Spleen (tissue), 11 donors: Measurements from ENCODE around the gene GPAT2. TPM values are rescaled to one million over a fixed set of nuclear protein-coding genes. Genes with fewer than 3 reads are reported as not detected.
"Not testable (repeated sequence)": the region's sequence is repeated elsewhere in the genome, so short reads cannot be mapped to it uniquely, and the experiment has no call there.

Experiments
- DNase-seq: peaks from one replicate; pipeline ENCODE4 v3.0.0-alpha.2; 2020
- H3K27ac ChIP-seq, 8 donors: fragments of 200-600 bp; sonication (generic) in 7 of 8; 1 replicate in 4 of 8; 2 replicates in 4 of 8; pipeline versions ENCODE4 v1.5.0 to v1.8.0; 2016 to 2021; ENCODE audit warnings: inconsistent platforms in 4 of 8, mild to moderate bottlenecking in 4 of 8, moderate library complexity in 1 of 8
- H3K27me3 ChIP-seq, 7 donors: fragments of 200-600 bp; sonication (generic) in 6 of 7; replicated peaks in 1 of 7; 1 replicate in 4 of 7; 2 replicates in 3 of 7; pipeline versions ENCODE4 v1.5.0 to v1.8.0; 2016 to 2021; ENCODE audit warnings: inconsistent platforms in 3 of 7, mild to moderate bottlenecking in 1 of 7
- H3K36me3 ChIP-seq, 6 donors: fragments of 200-600 bp; sonication (generic) in 5 of 6; 1 replicate in 4 of 6; 2 replicates in 2 of 6; pipeline versions ENCODE4 v1.5.0 to v1.8.0; 2016 to 2021; ENCODE audit warnings: inconsistent platforms in 2 of 6
- H3K4me1 ChIP-seq, 6 donors: fragments of 200-600 bp; sonication (generic) in 5 of 6; 1 replicate in 3 of 6; 2 replicates in 3 of 6; pipeline versions ENCODE4 v1.5.0 to v1.8.0; 2016 to 2021; ENCODE audit warnings: inconsistent platforms in 3 of 6
- H3K4me3 ChIP-seq, 8 donors: fragments of 200-600 bp; sonication (generic) in 7 of 8; 1 replicate in 4 of 8; 2 replicates in 4 of 8; pipeline versions ENCODE4 v1.5.0 to v1.8.0; 2016 to 2021; ENCODE audit warnings: inconsistent platforms in 4 of 8, mild to moderate bottlenecking in 4 of 8, moderate library complexity in 2 of 8
- H3K9me3 ChIP-seq, 8 donors: fragments of 200-600 bp; sonication (generic) in 7 of 8; 1 replicate in 4 of 8; 2 replicates in 4 of 8; pipeline versions ENCODE4 v1.5.0 to v1.8.0; 2016 to 2021; ENCODE audit warnings: inconsistent platforms in 4 of 8
- POLR2A ChIP-seq, 3 donors: fragments of 450-650 bp; IDR thresholded peaks; one replicate each; pipeline ENCODE4 v1.5.1; 2017; ENCODE audit warnings: antibody characterized with exemption in 3 of 3, mild to moderate bottlenecking in 1 of 3
- POLR2AphosphoS5 ChIP-seq, 3 donors: sonication (generic); formaldehyde crosslinking; IDR thresholded peaks; one replicate each; pipeline ENCODE4 v1.5.1; 2017; ENCODE audit warnings: antibody characterized with exemption in 3 of 3
- WGBS, 5 donors: extraction: QIAGEN DNeasy Blood & Tissue Kit in 3 of 5; methylation state at CpG; one replicate each; pipeline versions ENCODE4 v1.1.5 to v1.1.7; 2013 to 2018; 5-methylcytosine and 5-hydroxymethylcytosine counted together
- intact Hi-C: fragments of 100-400 bp; cut with DNase I; formaldehyde crosslinking; loops from one replicate; pipeline ENCODE4 v1.15.0; 2023; ENCODE audit warnings: low total_unique reads
- polyA plus RNA-seq, 3 donors: library from polyadenylated mRNA; stranded (reverse); fragments of 200-250 nt; gene quantifications; one replicate each; pipeline ENCODE4 v1.2.1, GENCODE V29; 2013
- total RNA-seq, 7 donors: library from RNA; depleted of rRNA in 3 of 7; stranded (reverse); fragments of >200 nt in 3 of 7; fragmentation: NEBNext Ultra II Directional in 4 of 7; extraction: Animal tissue kit (Norgen Biotek cat#: 25700) in 4 of 7; gene quantifications; one replicate each; pipeline versions ENCODE4 v1.1.0 to v1.2.1, GENCODE V29; 2016 to 2021
- TF ChIP-seq, protein P1 (sequence below), 11 experiments: fragments of 200-600 bp in 7 of 11; fragments of 450-650 bp in 4 of 11; sonication (generic) in 4 of 11; IDR thresholded peaks in 8 of 11; conservative IDR thresholded peaks in 3 of 11; 1 replicate in 7 of 11; 2 replicates in 4 of 11; pipeline versions ENCODE4 v1.4.0 to v1.8.0; 2016 to 2021; ENCODE audit warnings: antibody characterized with exemption in 11 of 11, inconsistent platforms in 4 of 11, mild to moderate bottlenecking in 1 of 11
- donor health status: healthy with polysubstance abuse.
- donor health status: DM: no; HTN: no; CAD: no; lungs with moderate emphysema.
- donor health status: DM: no; HTN: no; CAD: no.
- donor health status: Bipolar disorder and iron deficiency.
- donor health status: healthy.
- donor health status: DM: no; HTN: no; CAD: no.
- donor health status: DM: yes; HTN: yes; CAD: no.

The GPAT2 gene
- total and polyA plus RNA-seq, 10 donors = 3.7 to 12.5 (median 6.6) TPM

DNA sequence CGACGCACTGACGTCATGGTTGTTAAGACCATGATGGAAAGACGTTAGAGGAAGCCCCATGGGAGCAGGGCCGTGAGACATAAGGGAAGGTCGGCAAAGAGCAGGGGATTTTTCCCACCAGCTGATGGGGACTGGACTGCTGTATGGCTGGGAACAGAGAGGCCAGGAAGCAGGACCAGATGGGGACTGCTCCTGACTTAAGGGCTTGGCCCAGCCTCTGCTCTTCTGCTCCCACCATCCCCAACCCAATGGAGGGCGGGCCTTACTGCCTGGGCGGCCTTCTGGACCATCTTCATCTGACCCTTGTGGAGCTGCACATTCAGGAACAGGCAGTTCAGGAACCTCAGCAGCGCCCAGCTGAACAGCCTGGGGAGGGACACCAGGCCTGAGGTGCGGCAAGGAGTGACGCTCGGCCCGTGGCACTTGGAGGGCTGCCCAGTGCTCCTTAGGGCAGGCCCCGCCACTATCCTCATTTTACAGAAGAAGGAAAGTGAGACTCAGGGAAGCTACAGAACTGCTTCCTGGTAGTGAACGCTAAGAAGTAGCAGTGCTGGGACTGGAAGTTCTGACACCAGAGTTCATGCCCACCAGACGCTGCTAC, 6.9 kb downstream of the GPAT2 start:
- H3K36me3 ChIP-seq, H3K9me3 ChIP-seq, H3K4me1 ChIP-seq, H3K27me3 ChIP-seq, H3K4me3 ChIP-seq, intact Hi-C loops, DNase-seq, H3K27ac ChIP-seq: not testable (repeated sequence)
- no CpG with 5 or more reads among the region's 16 CpGs for WGBS, 5 donors

DNA sequence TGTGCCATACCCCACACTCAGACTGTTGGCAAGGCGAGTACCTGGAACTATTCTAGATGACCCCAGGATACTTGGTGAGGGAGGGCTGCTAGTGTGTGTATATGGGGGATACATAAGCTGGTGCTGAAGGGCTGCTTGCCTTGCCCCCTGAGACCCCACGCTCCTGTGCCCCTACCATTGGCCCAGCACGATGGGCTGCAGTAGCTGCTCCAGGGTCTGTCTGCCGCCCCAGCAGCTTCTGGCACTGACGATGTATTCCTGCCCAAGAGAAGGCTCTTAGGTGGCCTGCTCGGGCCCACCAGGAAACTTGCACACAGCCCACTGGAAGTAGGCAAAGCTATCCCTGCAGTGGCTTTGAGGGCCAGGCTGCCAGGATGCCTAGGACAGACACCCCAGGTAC, 9.0 kb downstream of the GPAT2 start:
- H3K9me3 ChIP-seq, H3K4me3 ChIP-seq, intact Hi-C loops, H3K36me3 ChIP-seq, DNase-seq, H3K4me1 ChIP-seq, H3K27me3 ChIP-seq, H3K27ac ChIP-seq: not testable (repeated sequence)
- 86 to 90% (median 89%) methylated on average over 5 to 6 of the region's 6 CpGs; no CpG with 5 or more reads in 1 of the 5 donors for WGBS, 5 donors

DNA sequence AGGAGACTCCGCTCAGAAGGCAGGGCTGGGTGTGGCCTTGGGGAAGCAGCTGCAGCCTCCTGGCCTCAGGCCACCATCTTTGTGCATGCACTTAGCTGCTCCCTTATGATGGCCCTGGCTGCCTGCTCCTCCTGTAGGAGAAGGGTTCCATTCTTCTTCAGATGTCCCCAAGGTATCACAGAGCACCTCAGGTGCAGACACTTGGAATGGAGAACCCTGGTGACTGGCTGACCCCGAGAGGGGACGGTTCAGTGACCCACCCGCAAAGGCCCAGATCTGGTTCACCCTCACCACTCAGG, 9.6 kb downstream of the GPAT2 start:
- TF ChIP-seq, protein P1, sequence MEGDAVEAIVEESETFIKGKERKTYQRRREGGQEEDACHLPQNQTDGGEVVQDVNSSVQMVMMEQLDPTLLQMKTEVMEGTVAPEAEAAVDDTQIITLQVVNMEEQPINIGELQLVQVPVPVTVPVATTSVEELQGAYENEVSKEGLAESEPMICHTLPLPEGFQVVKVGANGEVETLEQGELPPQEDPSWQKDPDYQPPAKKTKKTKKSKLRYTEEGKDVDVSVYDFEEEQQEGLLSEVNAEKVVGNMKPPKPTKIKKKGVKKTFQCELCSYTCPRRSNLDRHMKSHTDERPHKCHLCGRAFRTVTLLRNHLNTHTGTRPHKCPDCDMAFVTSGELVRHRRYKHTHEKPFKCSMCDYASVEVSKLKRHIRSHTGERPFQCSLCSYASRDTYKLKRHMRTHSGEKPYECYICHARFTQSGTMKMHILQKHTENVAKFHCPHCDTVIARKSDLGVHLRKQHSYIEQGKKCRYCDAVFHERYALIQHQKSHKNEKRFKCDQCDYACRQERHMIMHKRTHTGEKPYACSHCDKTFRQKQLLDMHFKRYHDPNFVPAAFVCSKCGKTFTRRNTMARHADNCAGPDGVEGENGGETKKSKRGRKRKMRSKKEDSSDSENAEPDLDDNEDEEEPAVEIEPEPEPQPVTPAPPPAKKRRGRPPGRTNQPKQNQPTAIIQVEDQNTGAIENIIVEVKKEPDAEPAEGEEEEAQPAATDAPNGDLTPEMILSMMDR (IDR thresholded peaks at IDR 0.05 in 8 of 11, conservative IDR thresholded peaks at IDR 0.05 in 3 of 11) = no peak
- WGBS, 5 donors = 83 to 95% (median 93%) methylated on average over 1 to 4 of the region's 4 CpGs
- Histone ChIP-seq H3K27ac (no peak overlapping the region), H3K9me3 (no peaks in the 10 kb centered on the region), H3K4me1 (peaks cover 0 to 8% (median 0%) of the 10 kb centered on the region in 6 donors), H3K36me3 (peaks cover 0 to 4% (median 0%) of the 10 kb centered on the region in 6 donors), H3K4me3 (no peak overlapping the region), H3K27me3 (no peaks in the 10 kb centered on the region)
- intact Hi-C loops = no loop called here
- no peak for DNase-seq

DNA sequence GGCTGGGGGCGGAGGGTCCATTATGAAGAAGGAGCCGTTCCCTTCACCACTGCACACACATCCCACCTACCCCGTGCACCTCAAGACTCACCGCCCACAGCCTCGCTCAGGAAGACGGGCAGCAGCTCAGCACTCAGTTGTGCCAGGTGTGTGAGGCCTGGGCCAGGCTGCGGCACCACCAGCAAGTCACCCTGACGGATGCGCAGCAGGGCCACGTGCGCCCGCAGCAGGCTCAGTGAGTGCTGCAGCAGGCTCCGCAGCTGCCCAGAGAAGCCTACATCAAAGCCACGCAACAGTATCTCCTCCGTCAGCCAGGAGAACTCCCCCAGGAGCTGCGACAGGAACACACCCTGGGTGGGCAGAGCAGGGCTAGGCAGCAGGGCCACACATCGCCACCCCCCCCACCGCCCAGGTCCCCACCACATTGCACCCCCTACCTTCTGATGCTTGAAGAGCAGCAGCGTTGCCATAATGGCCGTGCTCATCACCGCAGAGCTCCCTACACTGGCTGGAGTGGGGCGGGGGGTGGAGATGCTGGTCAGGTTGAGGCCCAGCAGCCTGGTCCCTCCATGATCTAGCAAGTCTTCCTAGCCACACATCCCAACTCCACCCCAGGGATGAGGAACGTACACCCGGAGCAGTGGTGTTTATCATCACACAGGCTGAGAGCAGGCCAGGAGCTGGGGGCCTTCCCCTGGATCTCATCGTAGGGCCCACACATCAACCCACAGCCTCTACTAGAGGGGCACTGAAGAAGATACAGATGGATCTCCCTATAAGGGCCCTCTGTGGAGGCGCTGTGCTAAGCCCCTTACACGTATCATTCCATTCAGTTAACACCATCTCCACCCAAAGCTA, 10.2 kb downstream of the GPAT2 start:
- H3K4me3 ChIP-seq = no peak overlapping the region
- WGBS, 5 donors = 78 to 97% (median 92%) methylated on average over 10 to 27 of the region's 27 CpGs
- H3K27ac ChIP-seq = no peak overlapping the region
- peaks cover 0 to 8% (median 0%) of the 10 kb centered on the region in 6 donors for H3K4me1 ChIP-seq
- no peak for TF ChIP-seq POLR2A (IDR thresholded peaks at IDR 0.05)
- TF ChIP-seq, protein P1 (IDR thresholded peaks at IDR 0.05 in 8 of 11, conservative IDR thresholded peaks at IDR 0.05 in 3 of 11) = no peak
- no peak for TF ChIP-seq POLR2AphosphoS5 (IDR thresholded peaks at IDR 0.05)
- H3K9me3 ChIP-seq = no peaks in the 10 kb centered on the region
- intact Hi-C loops = no loop called here
- no peaks in the 10 kb centered on the region for H3K27me3 ChIP-seq
- H3K36me3 ChIP-seq = peaks cover 0 to 4% (median 0%) of the 10 kb centered on the region in 6 donors
- no peak for DNase-seq

DNA sequence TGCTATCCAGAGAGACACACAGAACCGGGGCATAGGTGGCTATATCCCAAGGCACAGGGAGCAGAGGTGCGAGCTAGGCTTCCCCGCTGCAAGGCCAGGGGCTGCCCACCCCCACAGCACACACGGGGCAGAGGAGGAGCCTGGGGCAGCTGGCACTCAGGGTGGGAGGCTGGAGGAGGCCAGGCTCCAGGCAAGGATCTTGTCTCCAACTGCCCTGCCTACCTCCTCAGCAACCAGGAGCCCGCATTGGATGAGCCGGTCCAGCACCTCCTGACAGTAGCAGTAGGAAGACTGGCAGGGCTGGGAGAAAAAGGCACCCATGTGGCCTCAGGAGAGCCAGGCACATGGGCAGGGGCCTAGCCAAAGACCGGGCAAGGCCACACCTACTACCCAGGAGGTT, 11.0 kb downstream of the GPAT2 start:
- H3K36me3 ChIP-seq, H3K4me1 ChIP-seq, H3K9me3 ChIP-seq, H3K27ac ChIP-seq, intact Hi-C loops, H3K27me3 ChIP-seq, DNase-seq, H3K4me3 ChIP-seq: not testable (repeated sequence)
- WGBS, 5 donors = 60 to 92% (median 88%) methylated on average over 3 to 7 of the region's 7 CpGs
